Measurements from ENCODE around the gene EIF4A3. TPM values are rescaled to one million over a fixed set of nuclear protein-coding genes. Genes with fewer than 3 reads are reported as not detected.

EIF4A3 gene
- total and polyA plus RNA-seq, 9 of the 15 experiments (the other 6 are each of a cell fraction or from before 2014, with no cell fraction given): 62.7 to 171 (median 127) TPM

DNA sequence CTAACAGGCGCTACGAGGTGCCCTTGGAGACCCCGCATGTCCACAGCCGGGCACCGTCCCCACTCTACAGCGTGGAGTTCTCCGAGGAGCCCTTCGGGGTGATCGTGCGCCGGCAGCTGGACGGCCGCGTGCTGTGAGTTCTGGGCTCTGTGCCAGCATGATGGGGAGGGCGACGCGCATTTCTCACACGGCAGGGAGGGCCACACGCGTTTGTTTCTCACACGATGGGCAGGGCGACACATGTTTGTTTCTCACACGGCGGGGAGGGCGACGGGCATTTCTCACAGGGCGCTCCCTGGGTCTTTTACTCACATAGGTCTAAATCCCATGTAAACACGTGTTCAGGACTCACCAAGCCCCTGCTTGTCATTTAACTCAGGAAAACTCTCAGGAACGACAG is 41.2 kb downstream of the EIF4A3 start (continued):
- TF ChIP-seq, protein P1, sequence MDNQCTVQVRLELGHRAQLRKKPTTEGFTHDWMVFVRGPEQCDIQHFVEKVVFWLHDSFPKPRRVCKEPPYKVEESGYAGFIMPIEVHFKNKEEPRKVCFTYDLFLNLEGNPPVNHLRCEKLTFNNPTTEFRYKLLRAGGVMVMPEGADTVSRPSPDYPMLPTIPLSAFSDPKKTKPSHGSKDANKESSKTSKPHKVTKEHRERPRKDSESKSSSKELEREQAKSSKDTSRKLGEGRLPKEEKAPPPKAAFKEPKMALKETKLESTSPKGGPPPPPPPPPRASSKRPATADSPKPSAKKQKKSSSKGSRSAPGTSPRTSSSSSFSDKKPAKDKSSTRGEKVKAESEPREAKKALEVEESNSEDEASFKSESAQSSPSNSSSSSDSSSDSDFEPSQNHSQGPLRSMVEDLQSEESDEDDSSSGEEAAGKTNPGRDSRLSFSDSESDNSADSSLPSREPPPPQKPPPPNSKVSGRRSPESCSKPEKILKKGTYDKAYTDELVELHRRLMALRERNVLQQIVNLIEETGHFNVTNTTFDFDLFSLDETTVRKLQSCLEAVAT (IDR thresholded peaks at IDR 0.05): no peak
- TF ChIP-seq, protein P2, sequence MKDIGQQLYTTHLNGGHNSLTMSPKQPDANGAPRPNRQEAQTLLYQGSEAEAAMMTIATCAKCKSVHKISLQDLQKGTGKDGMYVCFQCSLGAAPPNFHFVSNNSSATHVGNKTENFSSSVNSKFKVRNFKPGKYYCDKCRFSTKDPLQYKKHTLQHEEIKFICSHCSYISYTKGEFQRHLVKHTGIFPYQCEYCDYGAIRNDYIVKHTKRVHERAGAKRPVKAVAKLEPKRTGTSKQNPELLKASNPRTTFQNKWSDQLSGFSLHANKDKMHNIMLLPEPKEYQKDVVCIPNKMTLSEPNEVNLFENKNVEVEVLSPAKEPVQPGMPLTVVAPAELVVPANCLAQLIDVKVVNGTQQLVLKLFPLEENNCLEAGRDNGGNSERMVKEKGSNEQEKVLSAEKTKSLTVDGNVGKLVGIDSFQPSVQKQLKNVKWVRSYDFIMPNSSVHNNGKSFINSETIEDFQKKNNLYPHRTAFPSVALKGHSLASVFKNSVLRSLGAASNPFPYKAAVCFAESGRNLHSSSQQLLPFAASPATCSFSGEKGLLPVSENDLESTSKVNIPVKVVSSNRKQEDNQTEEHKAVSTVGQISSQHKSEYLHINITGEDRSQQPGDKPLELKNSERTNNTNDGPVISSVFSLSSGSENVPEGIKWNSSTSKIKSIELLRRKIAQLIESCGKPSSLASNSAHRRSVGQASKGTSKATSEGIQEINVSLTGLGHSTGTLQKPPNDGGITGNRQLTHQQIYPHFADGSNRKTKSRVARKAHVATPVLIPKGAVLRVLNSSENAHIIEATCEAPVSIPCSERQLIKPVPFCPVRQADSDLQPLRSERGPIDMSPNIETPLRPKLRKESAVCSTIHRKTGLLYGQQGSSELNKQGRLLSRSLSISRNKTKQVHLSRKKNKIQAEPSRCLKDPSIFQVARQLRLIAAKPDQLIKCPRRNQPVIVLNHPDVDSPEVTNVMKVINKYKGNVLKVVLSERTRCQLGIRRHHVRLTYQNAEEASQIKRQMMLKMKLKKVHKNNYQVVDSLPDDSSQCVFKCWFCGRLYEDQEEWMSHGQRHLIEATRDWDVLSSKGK (CRISPR knock-in tag; IDR thresholded peaks at IDR 0.05): no peak
- no peak for TF ChIP-seq BMI1 (IDR thresholded peaks at IDR 0.05; ENCODE audit: low read length)
- no peak for TF ChIP-seq XRCC3 (IDR thresholded peaks at IDR 0.05)
- TF ChIP-seq, protein P3, sequence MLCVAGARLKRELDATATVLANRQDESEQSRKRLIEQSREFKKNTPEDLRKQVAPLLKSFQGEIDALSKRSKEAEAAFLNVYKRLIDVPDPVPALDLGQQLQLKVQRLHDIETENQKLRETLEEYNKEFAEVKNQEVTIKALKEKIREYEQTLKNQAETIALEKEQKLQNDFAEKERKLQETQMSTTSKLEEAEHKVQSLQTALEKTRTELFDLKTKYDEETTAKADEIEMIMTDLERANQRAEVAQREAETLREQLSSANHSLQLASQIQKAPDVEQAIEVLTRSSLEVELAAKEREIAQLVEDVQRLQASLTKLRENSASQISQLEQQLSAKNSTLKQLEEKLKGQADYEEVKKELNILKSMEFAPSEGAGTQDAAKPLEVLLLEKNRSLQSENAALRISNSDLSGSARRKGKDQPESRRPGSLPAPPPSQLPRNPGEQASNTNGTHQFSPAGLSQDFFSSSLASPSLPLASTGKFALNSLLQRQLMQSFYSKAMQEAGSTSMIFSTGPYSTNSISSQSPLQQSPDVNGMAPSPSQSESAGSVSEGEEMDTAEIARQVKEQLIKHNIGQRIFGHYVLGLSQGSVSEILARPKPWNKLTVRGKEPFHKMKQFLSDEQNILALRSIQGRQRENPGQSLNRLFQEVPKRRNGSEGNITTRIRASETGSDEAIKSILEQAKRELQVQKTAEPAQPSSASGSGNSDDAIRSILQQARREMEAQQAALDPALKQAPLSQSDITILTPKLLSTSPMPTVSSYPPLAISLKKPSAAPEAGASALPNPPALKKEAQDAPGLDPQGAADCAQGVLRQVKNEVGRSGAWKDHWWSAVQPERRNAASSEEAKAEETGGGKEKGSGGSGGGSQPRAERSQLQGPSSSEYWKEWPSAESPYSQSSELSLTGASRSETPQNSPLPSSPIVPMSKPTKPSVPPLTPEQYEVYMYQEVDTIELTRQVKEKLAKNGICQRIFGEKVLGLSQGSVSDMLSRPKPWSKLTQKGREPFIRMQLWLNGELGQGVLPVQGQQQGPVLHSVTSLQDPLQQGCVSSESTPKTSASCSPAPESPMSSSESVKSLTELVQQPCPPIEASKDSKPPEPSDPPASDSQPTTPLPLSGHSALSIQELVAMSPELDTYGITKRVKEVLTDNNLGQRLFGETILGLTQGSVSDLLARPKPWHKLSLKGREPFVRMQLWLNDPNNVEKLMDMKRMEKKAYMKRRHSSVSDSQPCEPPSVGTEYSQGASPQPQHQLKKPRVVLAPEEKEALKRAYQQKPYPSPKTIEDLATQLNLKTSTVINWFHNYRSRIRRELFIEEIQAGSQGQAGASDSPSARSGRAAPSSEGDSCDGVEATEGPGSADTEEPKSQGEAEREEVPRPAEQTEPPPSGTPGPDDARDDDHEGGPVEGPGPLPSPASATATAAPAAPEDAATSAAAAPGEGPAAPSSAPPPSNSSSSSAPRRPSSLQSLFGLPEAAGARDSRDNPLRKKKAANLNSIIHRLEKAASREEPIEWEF (CRISPR knock-in tag; IDR thresholded peaks at IDR 0.05): no peak
- no peak for TF ChIP-seq EP400 (IDR thresholded peaks at IDR 0.05)
- no peak for TF ChIP-seq MYC (IDR thresholded peaks at IDR 0.05; ENCODE audit: low read depth, low read length)
- TF ChIP-seq MYC (CRISPR knock-in tag; IDR thresholded peaks at IDR 0.05; ENCODE audit: borderline replicate concordance, low read depth): no peak
- TF ChIP-seq, protein P4, sequence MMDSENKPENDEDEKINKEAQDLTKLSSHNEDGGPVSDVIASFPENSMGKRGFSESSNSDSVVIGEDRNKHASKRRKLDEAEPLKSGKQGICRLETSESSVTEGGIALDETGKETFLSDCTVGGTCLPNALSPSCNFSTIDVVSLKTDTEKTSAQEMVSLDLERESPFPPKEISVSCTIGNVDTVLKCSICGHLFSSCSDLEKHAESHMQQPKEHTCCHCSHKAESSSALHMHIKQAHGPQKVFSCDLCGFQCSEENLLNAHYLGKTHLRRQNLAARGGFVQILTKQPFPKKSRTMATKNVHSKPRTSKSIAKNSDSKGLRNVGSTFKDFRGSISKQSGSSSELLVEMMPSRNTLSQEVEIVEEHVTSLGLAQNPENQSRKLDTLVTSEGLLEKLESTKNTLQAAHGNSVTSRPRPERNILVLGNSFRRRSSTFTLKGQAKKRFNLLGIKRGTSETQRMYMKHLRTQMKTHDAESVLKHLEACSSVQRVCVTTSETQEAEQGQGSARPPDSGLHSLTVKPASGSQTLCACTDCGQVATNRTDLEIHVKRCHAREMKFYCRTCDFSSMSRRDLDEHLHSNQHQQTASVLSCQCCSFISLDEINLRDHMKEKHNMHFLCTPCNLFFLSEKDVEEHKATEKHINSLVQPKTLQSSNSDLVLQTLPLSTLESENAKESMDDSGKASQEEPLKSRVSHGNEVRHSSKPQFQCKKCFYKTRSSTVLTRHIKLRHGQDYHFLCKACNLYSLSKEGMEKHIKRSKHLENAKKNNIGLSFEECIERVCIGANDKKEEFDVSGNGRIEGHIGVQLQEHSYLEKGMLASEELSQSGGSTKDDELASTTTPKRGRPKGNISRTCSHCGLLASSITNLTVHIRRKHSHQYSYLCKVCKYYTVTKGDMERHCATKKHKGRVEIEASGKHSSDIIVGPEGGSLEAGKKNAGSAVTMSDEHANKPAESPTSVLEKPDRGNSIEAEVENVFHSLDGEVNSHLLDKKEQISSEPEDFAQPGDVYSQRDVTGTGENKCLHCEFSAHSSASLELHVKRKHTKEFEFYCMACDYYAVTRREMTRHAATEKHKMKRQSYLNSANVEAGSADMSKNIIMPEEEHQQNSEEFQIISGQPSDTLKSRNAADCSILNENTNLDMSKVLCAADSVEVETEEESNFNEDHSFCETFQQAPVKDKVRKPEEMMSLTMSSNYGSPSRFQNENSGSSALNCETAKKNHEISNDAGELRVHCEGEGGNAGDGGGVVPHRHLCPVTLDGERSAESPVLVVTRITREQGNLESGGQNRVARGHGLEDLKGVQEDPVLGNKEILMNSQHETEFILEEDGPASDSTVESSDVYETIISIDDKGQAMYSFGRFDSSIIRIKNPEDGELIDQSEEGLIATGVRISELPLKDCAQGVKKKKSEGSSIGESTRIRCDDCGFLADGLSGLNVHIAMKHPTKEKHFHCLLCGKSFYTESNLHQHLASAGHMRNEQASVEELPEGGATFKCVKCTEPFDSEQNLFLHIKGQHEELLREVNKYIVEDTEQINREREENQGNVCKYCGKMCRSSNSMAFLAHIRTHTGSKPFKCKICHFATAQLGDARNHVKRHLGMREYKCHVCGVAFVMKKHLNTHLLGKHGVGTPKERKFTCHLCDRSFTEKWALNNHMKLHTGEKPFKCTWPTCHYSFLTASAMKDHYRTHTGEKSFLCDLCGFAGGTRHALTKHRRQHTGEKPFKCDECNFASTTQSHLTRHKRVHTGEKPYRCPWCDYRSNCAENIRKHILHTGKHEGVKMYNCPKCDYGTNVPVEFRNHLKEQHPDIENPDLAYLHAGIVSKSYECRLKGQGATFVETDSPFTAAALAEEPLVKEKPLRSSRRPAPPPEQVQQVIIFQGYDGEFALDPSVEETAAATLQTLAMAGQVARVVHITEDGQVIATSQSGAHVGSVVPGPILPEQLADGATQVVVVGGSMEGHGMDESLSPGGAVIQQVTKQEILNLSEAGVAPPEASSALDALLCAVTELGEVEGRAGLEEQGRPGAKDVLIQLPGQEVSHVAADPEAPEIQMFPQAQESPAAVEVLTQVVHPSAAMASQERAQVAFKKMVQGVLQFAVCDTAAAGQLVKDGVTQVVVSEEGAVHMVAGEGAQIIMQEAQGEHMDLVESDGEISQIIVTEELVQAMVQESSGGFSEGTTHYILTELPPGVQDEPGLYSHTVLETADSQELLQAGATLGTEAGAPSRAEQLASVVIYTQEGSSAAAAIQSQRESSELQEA (IDR thresholded peaks at IDR 0.05; ENCODE audit: low read depth): peak; percentile 44; the same call in 1 of the 2 replicates
- no peak for TF ChIP-seq HNRNPL (IDR thresholded peaks at IDR 0.05; ENCODE audit: low read depth, low read length)
